Renal pelvis (tissue), 12 donors: ENCODE data around the gene DUS2. TPM values are rescaled to one million over a fixed set of nuclear protein-coding genes. Genes with fewer than 3 reads are reported as not detected.
"Not testable (repeated sequence)": the region's sequence is repeated elsewhere in the genome, so short reads cannot be mapped to it uniquely, and the experiment has no call there.

ENCODE experiments used
- DNase-seq: peaks from one replicate; pipeline ENCODE4 v3.0.0-alpha.2; 2013
- long read RNA-seq, 16 experiments: transcript quantifications; one replicate each; lab custom pipeline, GENCODE V29; 2026
- polyA plus RNA-seq, 3 donors: library from polyadenylated mRNA; unstranded; fragments of 120-200 nt; gene quantifications; one replicate each; pipeline ENCODE4 v1.2.1, GENCODE V29; 2013; ENCODE audit not compliant: insufficient read length in 3 of 3

Gene DUS2
- polyA plus RNA-seq, result 10 to 100 TPM; 12.3 to 20.4 (median 15.9) TPM
- long read RNA-seq, donor 1, partial matches to known transcripts, result 0 of 3 reads
- long read RNA-seq, donor 1, other reads (novel, unspliced or antisense), result 0 of 3 reads
- long read RNA-seq, donor 2, partial matches to known transcripts, result 0 of 2 reads
- long read RNA-seq, donor 2, other reads (novel, unspliced or antisense), result 0 of 2 reads
- long read RNA-seq, donor 3, partial matches to known transcripts, result 0 of 3 reads
- long read RNA-seq, donor 3, other reads (novel, unspliced or antisense), result 0 of 3 reads
- long read RNA-seq, donor 4, partial matches to known transcripts, result 0 of 1 reads
- long read RNA-seq, donor 4, other reads (novel, unspliced or antisense), result 0 of 1 reads
- long read RNA-seq, donor 5, partial matches to known transcripts, result 0 of 2 reads
- long read RNA-seq, donor 5, other reads (novel, unspliced or antisense), result 0 of 2 reads
- long read RNA-seq, donor 6, partial matches to known transcripts, result 0 of 2 reads
- long read RNA-seq, donor 6, other reads (novel, unspliced or antisense), result 0 of 2 reads
- long read RNA-seq, donor 7, partial matches to known transcripts, result 0 of 4 reads
- long read RNA-seq, donor 7, other reads (novel, unspliced or antisense), result 0 of 4 reads
- long read RNA-seq, donor 8, partial matches to known transcripts, result 0 of 1 reads
- long read RNA-seq, donor 8, other reads (novel, unspliced or antisense), result 0 of 1 reads
- long read RNA-seq, donor 9, partial matches to known transcripts, result 0 of 1 reads
- long read RNA-seq, donor 9, other reads (novel, unspliced or antisense), result 0 of 1 reads
- long read RNA-seq, donor 10, partial matches to known transcripts, result 0 of 1 reads
- long read RNA-seq, donor 10, other reads (novel, unspliced or antisense), result 0 of 1 reads
- long read RNA-seq, donor 11, partial matches to known transcripts, result 16 of 18 reads
- long read RNA-seq, donor 11, other reads (novel, unspliced or antisense), result 0 of 18 reads
- long read RNA-seq, donor 12, partial matches to known transcripts, result 0 of 2 reads
- long read RNA-seq, donor 12, other reads (novel, unspliced or antisense), result 0 of 2 reads
- long read RNA-seq, donor 13, partial matches to known transcripts, result 0 of 1 reads
- long read RNA-seq, donor 13, other reads (novel, unspliced or antisense), result 0 of 1 reads
- long read RNA-seq, donor 14, result 0 reads
- long read RNA-seq, donor 15, result 0 reads
- long read RNA-seq, donor 16, partial matches to known transcripts, result 0 of 4 reads
- long read RNA-seq, donor 16, other reads (novel, unspliced or antisense), result 0 of 4 reads

- DNase-seq, result peak; percentile 93
These were observed at the start of gene DUS2, which contains the start of gene DDX28 for GRCh38 chr16:68022728-68023537. Gene DUS2, plus strand, starts transcription at chr16:68023284. Its CDS starts 14,740 bp downstream, at chr16:68038024. Gene DDX28, minus strand, starts transcription at chr16:68023232. Its CDS starts 30 bp downstream, at chr16:68023202.

- no peak for DNase-seq
These were observed 47.6 kb upstream of the DUS2 start for GRCh38 chr16:67975321-67976105.

- no peak for DNase-seq
These were observed 46.9 kb upstream of the DUS2 start for GRCh38 chr16:67976205-67976604.

GRCh38 chr16:67977005-67977404, 46.1 kb upstream of the DUS2 start:
- no peak for DNase-seq

- no peak for DNase-seq
These were observed 45.4 kb upstream of the DUS2 start for GRCh38 chr16:67977469-67978227.

GRCh38 chr16:67979955-67980678, 43.0 kb upstream of the DUS2 start, which contains the start of gene DPEP3:
Gene DPEP3, minus strand, starts transcription at chr16:67980499. Its CDS starts 119 bp downstream, at chr16:67980380.
- no peak for DNase-seq

GRCh38 chr16:67982011-67982696, 40.9 kb upstream of the DUS2 start:
- no peak for DNase-seq

- no peak for DNase-seq
These were observed 36.1 kb upstream of the DUS2 start for GRCh38 chr16:67986949-67987348.

- DNase-seq, result no peak
These were observed 35.5 kb upstream of the DUS2 start for GRCh38 chr16:67987460-67988160.

GRCh38 chr16:67988675-67989074, 34.4 kb upstream of the DUS2 start:
- DNase-seq, result no peak

- no peak for DNase-seq
These were observed 33.6 kb upstream of the DUS2 start for GRCh38 chr16:67989322-67990017.

- no peak for DNase-seq
These were observed 33.1 kb upstream of the DUS2 start for GRCh38 chr16:67990018-67990386.

GRCh38 chr16:67992661-67993206, 30.4 kb upstream of the DUS2 start:
- DNase-seq, result no peak

- DNase-seq, result peak; percentile 58
These were observed 29.7 kb upstream of the DUS2 start for GRCh38 chr16:67993207-67994039.

GRCh38 chr16:67994040-67994408, 29.1 kb upstream of the DUS2 start:
- not testable (repeated sequence) for DNase-seq
